B cell (primary cell): Measurements from ENCODE around the gene TAS2R14. TPM values are rescaled to one million over a fixed set of nuclear protein-coding genes. Genes with fewer than 3 reads are reported as not detected.

Experiments used
- ATAC-seq: fragments of 200-7000 bp; cut with Tn5 transposase; one replicate; pipeline ENCODE4 v1.10.0; 2021; ENCODE audit warnings: low read depth, mild to moderate bottlenecking, moderate number of reproducible peaks, moderate library complexity
- CTCF ChIA-PET: fragments of 350-600 bp; sonication (Branson Sonifier 250); formaldehyde crosslinking; loops from one replicate; lab custom pipeline; 2021; ENCODE audit warnings: antibody characterized with exemption, inconsistent platforms; lab: Charles Lee
- POLR2A ChIA-PET: fragments of 350-600 bp; sonication (Branson Sonifier 250); formaldehyde crosslinking; loops from one replicate; lab custom pipeline; 2021; ENCODE audit warnings: antibody characterized with exemption; lab: Charles Lee
- DNase-seq: peaks from one replicate; pipeline ENCODE4 v3.0.0; 2013
- H2AFZ ChIP-seq: 2 replicates; pipeline ENCODE4 v1.6.1; 2012; ENCODE audit warnings: mild to moderate bottlenecking, low read depth, low read length; ENCODE audit not compliant: insufficient read depth, poor library complexity, severe bottlenecking
- H3K27ac ChIP-seq, 2 donors: 1 replicate in 1 of 2; 2 replicates in 1 of 2; pipeline ENCODE4 v1.5.1; 2012 to 2013; ENCODE audit warnings: low read length in 2 of 2, mild to moderate bottlenecking in 2 of 2, moderate library complexity in 1 of 2
- H3K27me3 ChIP-seq, 4 experiments: fragments of 200-600 bp in 1 of 4; sonication (generic) in 1 of 4; replicated peaks in 1 of 4; 1 replicate in 2 of 4; 2 replicates in 2 of 4; pipeline versions ENCODE4 v1.6.1 to v1.7.0; 2013 to 2016; ENCODE audit warnings: low read length in 3 of 4, mild to moderate bottlenecking in 2 of 4, mixed read lengths in 1 of 4, moderate library complexity in 1 of 4; ENCODE audit not compliant: insufficient read depth in 4 of 4, control insufficient read depth in 3 of 4; ENCODE audit errors: control extremely low read depth in 1 of 4
- H3K36me3 ChIP-seq, 2 experiments: replicated peaks in 1 of 2; 1 replicate in 1 of 2; 2 replicates in 1 of 2; pipeline versions ENCODE4 v1.6.1 to v1.7.1; 2013; ENCODE audit warnings: low read length in 1 of 2; ENCODE audit not compliant: insufficient read depth in 2 of 2, control insufficient read depth in 1 of 2; ENCODE audit errors: control extremely low read depth in 1 of 2, extremely low read depth in 1 of 2
- H3K4me1 ChIP-seq, 2 donors: fragments of 200-600 bp in 1 of 2; sonication (generic) in 1 of 2; 1 replicate in 1 of 2; 2 replicates in 1 of 2; pipeline versions ENCODE4 v1.5.1 to v1.6.1; 2013 to 2017; ENCODE audit warnings: low read length in 2 of 2; ENCODE audit not compliant: control insufficient read depth in 2 of 2, insufficient read depth in 2 of 2
- H3K4me2 ChIP-seq: replicated peaks from 2 replicates; pipeline ENCODE3; 2012; ENCODE audit warnings: mild to moderate bottlenecking, low read depth, low read length; ENCODE audit not compliant: poor library complexity, severe bottlenecking
- H3K4me3 ChIP-seq, 5 experiments: fragments of 200-600 bp in 1 of 5; sonication (generic) in 1 of 5; 1 replicate in 3 of 5; 2 replicates in 2 of 5; pipeline versions ENCODE4 v1.5.1 to v1.7.0; 2011 to 2016; ENCODE audit warnings: low read length in 4 of 5, mild to moderate bottlenecking in 4 of 5, low read depth in 2 of 5, control low read depth in 1 of 5, moderate library complexity in 1 of 5; ENCODE audit not compliant: insufficient read depth in 1 of 5; ENCODE audit errors: control extremely low read depth in 1 of 5, extremely low read depth in 1 of 5
- H3K79me2 ChIP-seq: fragments of 200-600 bp; sonication (generic); one replicate; pipeline ENCODE4 v1.6.0; 2016; ENCODE audit warnings: low read length; ENCODE audit not compliant: control insufficient read depth, insufficient read depth
- H3K9ac ChIP-seq: fragments of 200-600 bp; sonication (generic); 2 replicates; pipeline ENCODE4 v1.6.1; 2017; ENCODE audit warnings: mild to moderate bottlenecking, low read length, moderate library complexity
- H3K9me3 ChIP-seq, 3 donors: one replicate each; pipeline versions ENCODE4 v1.6.1 to v1.7.1; 2013; ENCODE audit warnings: low read length in 2 of 3; ENCODE audit not compliant: control insufficient read depth in 2 of 3, insufficient read depth in 1 of 3; ENCODE audit errors: control extremely low read depth in 1 of 3
- H4K20me1 ChIP-seq: 2 replicates; pipeline ENCODE4 v1.6.0; 2012; ENCODE audit warnings: mild to moderate bottlenecking, low read length; ENCODE audit not compliant: insufficient read depth, control insufficient read depth, poor library complexity, severe bottlenecking
- H3K27ac Mint-ChIP-seq: one replicate; pipeline ENCODE4 v1.8.0; 2021; ENCODE audit warnings: mixed read lengths
- H3K27me3 Mint-ChIP-seq: one replicate; pipeline ENCODE4 v1.8.0; 2021; ENCODE audit warnings: mixed read lengths
- H3K4me1 Mint-ChIP-seq: one replicate; pipeline ENCODE4 v1.8.0; 2021; ENCODE audit warnings: mixed read lengths
- H3K4me3 Mint-ChIP-seq: one replicate; pipeline ENCODE4 v1.8.0; 2021; ENCODE audit warnings: mixed read lengths
- H3K9me3 Mint-ChIP-seq: one replicate; pipeline ENCODE4 v1.8.0; 2022; ENCODE audit warnings: mixed read lengths; ENCODE audit not compliant: insufficient read depth
- CTCF ChIP-seq: fragments of 200-600 bp; IDR thresholded peaks from one replicate; pipeline ENCODE4 v1.8.0; 2022; ENCODE audit warnings: antibody characterized with exemption, mild to moderate bottlenecking
- EZH2 ChIP-seq: IDR thresholded peaks from 2 replicates; pipeline ENCODE4 v1.6.1; 2012; ENCODE audit warnings: borderline replicate concordance, low read depth, mild to moderate bottlenecking, moderate library complexity, low read length; ENCODE audit not compliant: insufficient read depth, poor library complexity, severe bottlenecking
- WGBS: methylation state at CpG from one replicate; pipeline ENCODE4 v1.1.5; 2013; ENCODE audit warnings: missing lambda C conversion rate; ENCODE audit not compliant: insufficient coverage; 5-methylcytosine and 5-hydroxymethylcytosine counted together
- intact Hi-C: fragments of 100-400 bp; cut with micrococcal nuclease; formaldehyde crosslinking; loops from one replicate; pipeline ENCODE4 v1.10.0; 2022
- polyA plus RNA-seq: library from polyadenylated mRNA; depleted of rRNA; stranded (reverse); fragments of >200 nt; gene quantifications from 2 replicates; pipeline ENCODE4 v1.2.3, GENCODE V29; 2012
- total RNA-seq, 2 donors: library from RNA; stranded (reverse); fragments of 120-200 nt in 1 of 2; gene quantifications; 1 replicate in 1 of 2; 2 replicates in 1 of 2; pipeline versions ENCODE4 v1.2.3 to v1.2.4, GENCODE V29; 2013 to 2022

TAS2R14 gene
- total and polyA plus RNA-seq, 2 donors (not counting 1 experiment from before 2014, with no cell fraction given), result 2.8 to 3.4 TPM

GRCh38 chr12:10966314-10966713, 27.3 kb upstream of the TAS2R14 start:
- DNase-seq, result no peak
- Histone ChIP-seq H3K9me3 (no peaks in the 10 kb centered on the region), H3K36me3 (no peaks in the 10 kb centered on the region), H2AFZ (no peak overlapping the region), H4K20me1 (no peaks in the 10 kb centered on the region), H3K27ac (no peak overlapping the region), H3K79me2 (no peaks in the 10 kb centered on the region), H3K4me2 (no peak overlapping the region), H3K9ac (no peak overlapping the region), H3K4me1 (peaks cover 4 to 5% of the 10 kb centered on the region in 2 donors), H3K27me3 (no peaks in the 10 kb centered on the region), H3K4me3 (no peak overlapping the region)
- CTCF ChIA-PET, result no interaction called here
- Mint-ChIP-seq H3K27ac (no peak overlapping the region), H3K4me3 (no peak overlapping the region), H3K9me3 (no peaks in the 10 kb centered on the region), H3K4me1 (peaks cover 8% of the 10 kb centered on the region), H3K27me3 (no peaks in the 10 kb centered on the region)
- intact Hi-C loops, result no loop called here
- TF ChIP-seq CTCF, result no peak
- no peak for TF ChIP-seq EZH2
- no peak for ATAC-seq
- POLR2A ChIA-PET, result no interaction called here

GRCh38 chr12:10965476-10965875, 26.4 kb upstream of the TAS2R14 start:
- peaks cover 15% of the 10 kb centered on the region for H3K4me1 Mint-ChIP-seq
- H3K4me3 ChIP-seq, result no peak overlapping the region

More at GRCh38 chr12:10965476-10965875, 26.4 kb upstream of the TAS2R14 start:
- intact Hi-C loops, result no loop called here
- Mint-ChIP-seq H3K27ac (no peak overlapping the region), H3K9me3 (no peaks in the 10 kb centered on the region), H3K27me3 (no peaks in the 10 kb centered on the region), H3K4me3 (no peak overlapping the region)
- no peak overlapping the region for H3K4me2 ChIP-seq
- no peak for ATAC-seq
- H3K36me3 ChIP-seq, result no peaks in the 10 kb centered on the region
- H3K4me1 ChIP-seq, result peaks cover 11 to 12% of the 10 kb centered on the region in 2 donors
- H3K27ac ChIP-seq, result no peak overlapping the region
- no peak for TF ChIP-seq CTCF
- no peaks in the 10 kb centered on the region for H3K27me3 ChIP-seq
- POLR2A ChIA-PET, result no interaction called here
- CTCF ChIA-PET, result no interaction called here
- no peak overlapping the region for H2AFZ ChIP-seq
- WGBS, result no CpG with 5 or more reads among the region's 1 CpG
- no peaks in the 10 kb centered on the region for H4K20me1 ChIP-seq
- no peak overlapping the region for H3K9ac ChIP-seq
- no peak for DNase-seq
- no peaks in the 10 kb centered on the region for H3K79me2 ChIP-seq
- H3K9me3 ChIP-seq, result no peaks in the 10 kb centered on the region
